GM18858 (cell line): ENCODE data around the gene ZNF681.
A peak's percentile ranks its signal among the peaks of the same experiment; 100 is the strongest.
"Not testable (repeated sequence)": the region's sequence is repeated elsewhere in the genome, so short reads cannot be mapped to it uniquely, and the experiment has no call there.

Experiments
- ATAC-seq: cut with Tn5 transposase; IDR thresholded peaks from one replicate; pipeline ENCODE4 v1.9.1; 2021; ENCODE audit not compliant: unreplicated experiment

ZNF681 gene

DNA sequence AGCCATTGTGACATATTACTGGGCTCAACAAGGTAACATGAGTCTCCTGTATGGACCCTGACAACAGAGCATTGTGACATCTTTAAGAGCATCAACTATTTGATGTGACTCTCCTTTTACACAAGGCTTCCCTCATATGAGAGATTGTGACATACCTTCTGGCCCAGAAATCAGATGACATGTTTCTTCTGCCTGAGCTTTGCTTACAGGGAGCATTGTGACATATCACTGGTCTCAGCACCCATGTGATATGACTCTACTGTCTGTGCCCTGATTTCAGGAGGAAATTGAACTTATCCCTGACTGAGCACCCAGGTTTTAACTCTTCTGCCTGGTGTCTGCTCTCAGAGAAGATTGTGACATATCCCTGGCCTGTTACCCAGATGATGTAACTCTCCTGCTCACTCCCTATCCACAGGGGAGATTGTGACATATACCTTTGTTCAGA is 15.9 kb upstream of the ZNF681 start:
- no peak for ATAC-seq

DNA sequence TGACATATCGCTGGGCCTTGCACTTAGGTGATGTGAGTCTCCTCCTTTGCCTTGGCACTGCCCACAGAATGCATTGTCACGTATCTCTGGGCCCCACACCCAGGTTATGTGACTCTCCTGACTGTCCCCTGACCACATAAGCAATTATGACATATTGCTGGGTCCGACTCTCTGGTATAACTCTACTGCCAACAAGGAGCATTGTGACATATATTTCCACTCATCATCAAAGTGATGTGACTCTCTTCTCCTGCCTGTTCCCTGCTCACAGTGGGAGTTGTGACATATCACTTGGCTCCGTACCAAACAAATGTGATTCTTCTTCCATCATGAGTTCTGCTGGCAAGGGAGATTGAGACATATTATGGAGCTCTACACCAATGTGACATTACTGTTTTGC is 15.4 kb upstream of the ZNF681 start:
- no peak for ATAC-seq

DNA sequence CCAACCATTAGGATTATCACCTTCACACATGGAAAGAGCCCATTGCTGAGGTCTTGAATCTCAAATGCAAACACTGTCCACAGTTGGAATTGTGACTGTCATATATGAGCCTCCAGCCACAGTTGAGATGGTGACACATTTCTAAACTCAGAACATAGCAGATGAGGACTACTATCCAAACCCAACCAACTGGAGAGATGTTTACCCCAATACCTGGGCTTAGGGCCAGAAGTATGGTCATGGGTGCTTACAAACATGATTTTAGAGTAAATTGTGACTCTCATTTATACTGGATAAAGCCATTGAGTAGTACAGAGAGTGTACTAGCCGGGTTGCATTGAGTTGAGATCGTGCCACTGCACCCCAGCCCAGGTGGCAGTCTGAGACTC is 14.0 kb upstream of the ZNF681 start:
- no peak for ATAC-seq

DNA sequence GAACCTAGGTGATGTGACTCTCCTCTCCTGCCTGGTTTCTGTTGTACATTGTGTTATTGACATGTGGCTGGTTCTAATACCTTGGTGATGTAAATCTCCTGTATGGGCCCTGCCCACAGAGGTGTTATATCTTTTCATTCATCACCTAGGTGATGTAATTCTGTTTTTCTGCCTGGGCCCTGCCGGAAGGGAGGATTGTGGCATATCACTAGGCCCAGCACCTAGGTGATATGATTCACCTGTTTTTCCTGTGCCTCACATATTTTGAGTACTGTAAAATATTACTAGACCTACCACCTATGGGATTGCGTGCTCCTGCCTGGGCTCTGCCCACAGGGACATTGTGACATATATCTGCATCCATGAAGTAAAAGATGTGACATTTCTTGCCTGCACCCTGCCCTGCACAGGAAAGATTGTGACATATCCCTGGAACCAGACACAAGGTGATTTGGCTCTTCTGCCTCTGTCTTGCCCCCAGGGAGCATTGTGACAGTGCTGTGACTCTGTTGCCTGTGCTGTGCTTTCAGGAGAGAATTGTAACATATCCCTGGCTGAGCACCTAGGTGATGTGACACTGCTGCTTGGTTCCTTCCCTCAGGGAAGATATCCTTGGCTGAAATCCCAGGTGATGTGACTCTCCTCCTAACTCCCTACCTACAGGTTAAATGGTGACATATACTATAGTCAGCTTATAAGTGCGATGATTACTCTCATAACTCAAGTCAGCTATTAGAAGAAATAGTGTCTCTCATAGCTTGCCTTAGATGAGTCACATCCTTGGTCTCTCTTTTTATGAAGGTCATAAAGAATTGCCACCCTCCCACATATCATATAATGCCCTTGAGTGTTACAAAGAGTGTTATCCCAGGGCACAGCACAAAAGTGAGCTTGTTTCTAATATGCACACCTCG is 13.3 kb upstream of the ZNF681 start:
- no peak for ATAC-seq

DNA sequence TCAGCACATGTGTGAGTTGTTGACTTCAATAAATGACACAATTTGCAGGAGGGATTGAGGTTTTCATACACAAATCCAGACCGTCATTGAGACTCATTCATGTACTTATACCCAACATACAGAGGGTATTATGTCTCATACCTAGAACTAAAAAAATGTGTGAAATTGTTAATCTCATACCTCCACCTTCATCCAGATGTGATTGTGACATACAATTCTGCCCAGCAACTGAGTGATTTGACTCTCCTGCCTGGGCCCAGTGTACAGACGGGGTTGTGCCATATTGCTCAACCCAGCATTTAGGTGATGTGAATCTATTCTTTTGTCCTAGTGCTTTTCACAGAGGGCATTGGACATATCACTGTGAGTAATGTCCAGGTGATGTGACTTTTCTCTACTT is 12.6 kb upstream of the ZNF681 start:
- ATAC-seq = no peak

DNA sequence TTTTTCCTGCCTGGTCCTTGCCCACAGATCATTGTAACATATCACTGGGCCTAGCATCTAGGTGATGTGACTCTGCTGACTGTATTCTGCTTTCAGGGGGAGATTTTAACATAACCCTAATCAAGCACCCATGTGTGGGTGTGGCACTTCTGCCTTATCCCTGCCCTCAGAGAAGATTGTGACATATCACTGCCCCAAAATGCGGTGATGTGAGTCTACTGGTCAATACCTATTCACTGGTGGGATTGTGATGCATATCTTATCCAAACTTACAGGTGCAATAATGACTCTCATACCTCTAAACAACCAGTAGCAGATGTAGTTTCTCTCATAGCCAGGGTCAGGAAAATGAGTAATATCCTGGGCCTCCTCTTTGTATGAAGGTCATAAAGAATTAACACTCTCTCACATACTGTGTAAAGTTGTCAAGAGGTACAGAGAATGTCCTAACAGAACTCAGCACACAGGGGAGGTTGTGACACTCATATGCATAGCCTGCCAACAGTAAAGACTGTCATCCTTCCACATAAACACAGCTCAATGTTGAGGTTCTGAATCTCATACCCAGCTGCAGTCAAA is 12.1 kb upstream of the ZNF681 start:
- ATAC-seq = no peak

DNA sequence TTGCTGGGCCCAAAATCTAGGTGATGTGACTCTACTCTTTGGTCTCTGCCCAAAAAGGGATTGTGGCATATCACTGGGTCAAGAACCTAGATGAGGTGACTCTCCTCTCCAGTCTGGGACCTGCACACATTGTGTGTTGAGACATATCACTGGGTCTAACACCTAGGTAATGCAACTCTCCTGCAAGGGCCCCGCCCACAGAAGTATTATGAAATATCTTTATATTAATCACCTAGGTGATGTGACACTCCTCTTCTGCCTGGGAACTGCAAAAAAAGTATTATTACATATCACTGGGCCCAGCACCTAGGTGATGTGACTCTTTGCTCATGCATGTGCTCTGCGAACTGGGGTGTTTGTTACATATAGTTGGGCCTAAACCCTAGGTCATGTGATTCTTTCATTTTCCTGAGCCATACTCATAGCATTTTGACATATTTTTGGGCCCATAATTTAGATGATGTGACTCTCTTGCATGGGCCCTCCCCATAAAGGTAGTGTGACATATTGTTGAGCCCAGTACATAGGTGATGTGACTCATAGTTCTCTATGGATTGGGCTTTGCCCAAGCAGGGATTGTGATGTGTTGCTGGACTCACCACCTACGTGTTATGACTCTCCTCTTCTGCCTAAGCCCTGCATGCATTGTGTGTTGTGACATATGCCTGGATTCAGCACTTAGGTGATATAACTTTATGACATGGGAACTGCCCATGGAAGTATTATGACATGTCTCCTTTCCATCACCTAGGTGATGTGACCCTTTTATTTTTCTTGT is 11.2 kb upstream of the ZNF681 start:
- ATAC-seq = no peak

DNA sequence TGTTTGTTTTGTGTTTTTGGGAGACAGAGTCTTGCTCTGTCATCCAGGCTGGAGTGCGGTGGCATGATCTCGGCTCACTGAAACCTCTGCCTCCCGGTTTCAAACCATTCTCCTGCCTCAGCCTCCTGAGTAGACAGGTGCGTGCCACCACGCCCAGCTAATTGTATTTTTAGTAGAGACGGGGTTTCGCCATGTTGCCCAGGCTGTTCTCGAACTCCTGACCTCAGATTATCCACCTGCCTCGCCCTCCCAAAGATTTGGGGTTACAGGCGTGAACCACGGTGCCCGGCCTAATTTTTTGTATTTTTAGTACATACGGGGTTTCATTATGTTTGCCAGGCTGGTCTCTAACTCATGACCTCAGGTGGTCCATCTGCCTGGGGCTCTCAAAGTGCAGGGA is 8.3 kb upstream of the ZNF681 start:
- no peak for ATAC-seq

DNA sequence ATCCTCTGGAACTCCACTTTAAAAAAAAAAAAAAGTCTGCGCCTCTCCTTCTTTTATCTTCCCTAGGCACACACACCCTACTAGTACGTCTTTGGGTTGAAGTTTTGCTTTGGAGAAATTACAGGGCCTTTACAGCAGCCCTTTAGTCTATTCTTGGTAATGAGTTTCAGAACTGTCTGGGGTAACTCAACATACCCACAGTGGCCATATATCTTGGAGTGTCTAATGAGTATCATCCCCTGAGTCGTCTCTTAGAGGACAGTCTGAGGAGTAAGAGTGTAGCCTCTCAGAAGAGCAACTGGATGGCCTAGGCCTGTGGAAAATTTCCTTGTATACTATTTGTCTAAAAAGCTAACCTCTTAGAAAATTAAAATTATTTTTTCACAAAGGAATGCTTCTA is 6.1 kb upstream of the ZNF681 start:
- ATAC-seq = no peak

DNA sequence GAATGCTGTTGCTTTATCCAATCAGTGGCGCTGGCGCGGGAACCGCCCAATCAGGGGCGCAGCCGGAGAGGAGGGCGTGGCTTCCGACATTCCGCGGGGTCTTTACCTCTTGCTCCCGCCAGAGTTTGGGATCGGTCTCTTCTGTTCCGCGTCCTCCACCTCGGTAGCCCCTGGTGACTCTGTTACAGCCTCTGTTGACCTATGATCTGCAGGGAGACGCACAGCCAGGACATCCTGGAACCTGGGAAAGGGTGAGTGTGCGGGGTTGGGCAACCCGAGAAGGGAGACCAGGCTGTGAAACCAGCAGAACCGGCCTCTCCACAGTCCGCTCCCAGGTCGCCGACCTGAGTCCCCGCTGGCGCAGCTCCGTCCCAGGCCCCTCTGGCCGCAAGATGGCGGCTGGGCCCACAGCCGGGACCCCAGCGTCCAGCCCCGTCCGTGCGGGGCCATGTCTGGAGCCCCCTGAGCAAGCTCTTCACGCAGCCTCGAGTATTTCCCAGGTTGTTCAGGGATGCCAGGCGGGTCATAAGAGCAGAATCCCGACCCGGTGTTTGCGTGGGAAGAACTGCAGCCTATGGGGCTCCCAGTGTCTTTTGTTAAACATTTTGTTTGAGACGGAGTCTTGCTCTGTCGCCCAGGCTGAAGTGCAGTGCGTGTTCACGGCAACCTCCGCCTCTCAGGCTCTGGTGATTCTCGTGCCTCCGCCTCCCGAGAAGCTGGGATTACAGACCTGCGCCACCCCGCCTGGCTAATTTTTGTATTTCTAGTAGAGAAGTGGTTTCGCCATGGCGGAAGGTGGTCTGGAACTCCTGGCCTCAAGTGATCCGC is 4.4 kb upstream of the ZNF681 start:
- peak; percentile 52 for ATAC-seq

DNA sequence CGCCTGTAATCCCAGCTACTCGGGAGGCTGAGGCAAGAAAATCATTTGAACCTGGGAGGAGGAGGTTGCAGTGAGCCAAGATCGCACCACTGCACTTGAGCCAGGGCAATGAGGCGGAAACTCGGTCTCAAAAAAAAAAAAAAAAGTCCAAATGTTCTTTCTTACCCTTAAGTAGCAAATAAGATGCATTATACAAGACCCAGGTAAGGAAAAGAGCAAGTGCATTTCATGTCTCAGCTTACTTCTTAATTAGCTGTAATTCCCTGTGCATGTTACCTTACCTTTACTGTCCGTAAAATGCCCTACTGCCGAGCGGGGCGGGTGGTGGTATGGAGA is 3.8 kb upstream of the ZNF681 start:
- ATAC-seq = no peak

DNA sequence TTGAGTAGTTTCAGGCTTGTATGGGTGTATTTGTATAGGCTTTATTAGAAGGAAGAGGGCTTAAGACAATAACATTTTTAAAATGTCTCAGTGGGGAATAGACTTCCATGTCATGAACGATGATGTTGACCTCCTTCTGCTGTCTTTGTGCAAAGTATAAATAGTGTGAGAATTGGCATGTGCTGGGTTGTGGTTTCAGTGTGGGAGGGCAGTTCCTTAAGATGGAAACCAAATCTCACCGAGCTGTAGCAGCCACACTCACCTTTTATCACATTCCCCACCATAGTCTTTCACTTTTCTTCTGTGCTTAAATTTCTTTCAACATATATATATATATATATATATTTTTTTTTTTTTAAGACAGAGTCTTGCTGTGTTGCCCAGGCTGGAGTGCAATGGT is 1.6 kb upstream of the ZNF681 start:
- not testable (repeated sequence) for ATAC-seq

DNA sequence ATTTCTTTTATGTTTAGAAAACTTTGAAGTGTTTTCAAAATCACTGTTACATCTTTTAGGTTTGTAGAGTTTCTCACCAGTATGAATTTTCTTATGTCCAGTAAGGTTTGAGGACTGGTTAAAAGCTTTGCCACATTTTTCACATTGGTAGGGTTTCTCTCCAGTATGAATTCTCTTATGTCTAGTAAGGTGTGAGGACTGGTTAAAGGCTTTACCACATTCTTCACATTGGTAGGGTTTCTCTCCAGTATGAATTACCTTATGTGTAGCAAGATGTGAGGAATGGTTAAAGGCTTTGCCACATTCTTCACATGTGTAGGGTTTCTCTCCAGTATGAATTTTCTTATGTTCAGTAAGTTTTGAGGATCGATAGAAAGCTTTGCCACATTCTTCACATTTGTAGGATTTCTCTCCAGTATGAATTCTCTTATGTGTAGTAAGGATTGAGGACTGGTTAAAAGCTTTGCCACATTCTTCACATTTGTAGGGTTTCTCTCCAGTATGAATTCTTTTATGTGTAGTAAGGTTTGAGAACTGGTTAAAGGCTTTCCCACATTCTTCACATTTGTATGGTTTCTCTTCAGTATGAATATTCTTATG is 15.0 kb downstream of the ZNF681 start:
- ATAC-seq = not testable (repeated sequence)

DNA sequence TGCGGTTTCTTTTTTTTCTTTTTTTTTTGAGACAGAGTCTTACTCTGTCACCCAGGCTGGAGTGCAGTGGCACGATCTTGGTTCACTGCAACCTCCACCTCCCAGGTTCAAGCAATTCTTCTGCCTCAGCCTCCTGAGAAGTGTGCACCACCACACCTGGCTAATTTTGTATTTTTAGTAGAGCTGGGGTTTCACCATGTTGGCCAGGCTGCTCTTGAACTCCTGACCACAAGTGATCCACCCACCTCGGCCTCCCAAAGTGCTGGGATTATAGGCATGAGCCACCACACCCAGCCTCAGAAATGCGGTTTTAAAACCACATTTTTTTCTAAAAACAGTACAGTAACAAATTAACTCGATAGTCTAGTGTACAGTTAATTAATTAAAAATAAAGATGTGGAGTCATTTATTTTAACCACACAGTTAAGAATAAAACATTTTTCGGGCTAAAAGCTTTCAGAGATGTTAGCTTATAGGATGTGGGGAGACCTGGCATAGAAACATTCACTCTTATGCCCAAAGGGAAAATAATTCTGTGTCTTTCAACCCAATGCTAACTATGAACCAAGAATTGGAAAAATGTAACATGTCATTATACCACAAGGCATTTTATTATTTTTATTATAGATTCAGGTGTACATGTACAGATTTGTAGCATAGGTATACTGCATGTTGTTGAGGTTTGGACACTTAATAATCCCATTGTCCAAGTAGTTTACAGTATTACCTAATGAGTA is 27.8 kb downstream of the ZNF681 start:
- not testable (repeated sequence) for ATAC-seq

DNA sequence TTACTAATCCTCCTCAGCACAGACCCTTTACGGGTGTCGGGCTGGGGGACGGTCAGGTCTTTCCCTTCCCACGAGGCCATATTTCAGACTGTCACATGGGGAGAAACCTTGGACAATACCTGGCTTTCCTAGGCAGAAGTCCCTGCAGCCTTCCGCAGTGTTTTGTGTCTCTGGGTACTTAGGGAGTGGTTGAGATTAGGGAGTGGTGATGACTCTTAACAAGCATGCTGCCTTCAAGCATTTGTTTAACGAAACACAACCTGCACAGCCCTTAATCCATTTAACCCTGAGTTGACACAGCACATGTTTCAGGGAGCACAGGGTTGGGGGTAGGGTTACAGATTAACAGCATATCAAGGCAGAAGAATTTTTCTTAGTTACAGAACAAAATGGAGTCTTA is 34.5 kb downstream of the ZNF681 start:
- ATAC-seq = not testable (repeated sequence)

DNA sequence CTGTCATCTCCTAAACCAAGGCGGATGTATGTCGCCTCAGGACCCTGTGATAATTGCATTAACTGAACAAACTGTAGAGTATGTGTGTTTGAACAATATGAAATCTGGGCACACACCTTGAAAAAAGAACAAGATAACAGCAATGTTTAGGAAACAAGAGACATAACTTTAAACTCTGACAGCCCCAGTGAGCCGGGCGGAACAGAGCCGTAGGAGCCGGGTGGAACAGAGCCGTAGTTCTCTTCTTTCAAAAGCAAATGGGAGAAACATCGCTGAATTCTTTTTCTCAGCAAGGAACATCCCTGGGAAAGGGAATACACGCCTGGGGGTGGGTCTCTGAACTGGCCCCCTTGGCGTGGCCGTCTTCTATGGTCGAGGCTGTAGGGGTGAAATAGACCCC is 39.9 kb downstream of the ZNF681 start:
- no peak for ATAC-seq

DNA sequence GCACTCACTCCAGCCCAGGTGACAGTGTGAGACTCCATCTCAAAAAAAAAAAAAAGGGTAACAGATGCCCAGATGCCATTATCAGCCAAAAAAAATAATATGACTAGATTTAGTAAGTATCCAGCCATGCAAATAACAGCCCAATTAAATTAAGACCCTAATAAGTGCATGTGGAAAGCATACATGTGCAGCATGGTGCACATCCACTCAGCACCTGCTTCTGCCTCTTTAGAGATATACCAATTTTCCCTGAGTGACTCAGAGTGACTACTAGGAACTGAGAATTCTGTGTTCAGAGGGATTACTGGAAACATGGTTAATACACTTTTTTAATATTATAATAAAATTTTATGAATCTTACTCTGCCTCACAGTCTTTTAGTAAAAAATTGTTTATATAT is 41.9 kb downstream of the ZNF681 start:
- ATAC-seq = no peak

DNA sequence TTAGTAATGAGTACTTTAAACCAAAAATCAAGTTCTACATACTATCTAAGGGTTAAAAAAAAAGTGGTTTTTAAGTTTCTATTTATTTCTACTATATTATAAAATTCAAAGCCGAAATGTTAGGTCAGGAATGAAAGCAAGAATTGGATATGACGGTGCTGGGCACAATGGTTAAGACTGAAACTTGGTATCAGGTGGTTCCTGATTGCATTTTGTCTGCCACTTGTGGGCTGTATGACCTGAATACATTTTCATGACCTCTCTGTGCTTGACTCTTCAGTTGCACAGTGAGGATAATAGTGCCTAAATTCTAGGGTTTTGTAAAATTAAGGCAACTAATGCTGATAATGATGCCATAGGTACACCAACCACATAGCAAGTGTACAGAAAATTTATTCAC is 49.3 kb downstream of the ZNF681 start:
- no peak for ATAC-seq

DNA sequence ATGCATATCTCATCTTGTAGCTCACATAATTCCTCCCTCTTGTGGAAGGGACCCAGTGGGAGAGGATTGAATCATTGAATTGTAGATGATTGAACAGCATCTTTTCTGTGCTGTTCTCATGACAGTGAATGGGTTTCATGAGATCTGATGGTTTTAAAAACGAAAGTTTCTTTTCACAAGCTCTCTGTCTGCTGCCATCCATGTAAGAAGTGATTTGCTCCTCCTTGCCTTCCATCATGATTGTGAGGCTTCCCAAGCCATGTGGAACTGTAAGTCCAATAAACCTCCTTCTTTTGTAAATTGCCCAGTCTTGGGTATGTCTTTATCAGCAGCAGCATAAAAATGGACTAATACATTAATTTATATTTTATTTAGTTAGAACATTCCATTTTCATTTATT is 52.0 kb downstream of the ZNF681 start:
- ATAC-seq = no peak

DNA sequence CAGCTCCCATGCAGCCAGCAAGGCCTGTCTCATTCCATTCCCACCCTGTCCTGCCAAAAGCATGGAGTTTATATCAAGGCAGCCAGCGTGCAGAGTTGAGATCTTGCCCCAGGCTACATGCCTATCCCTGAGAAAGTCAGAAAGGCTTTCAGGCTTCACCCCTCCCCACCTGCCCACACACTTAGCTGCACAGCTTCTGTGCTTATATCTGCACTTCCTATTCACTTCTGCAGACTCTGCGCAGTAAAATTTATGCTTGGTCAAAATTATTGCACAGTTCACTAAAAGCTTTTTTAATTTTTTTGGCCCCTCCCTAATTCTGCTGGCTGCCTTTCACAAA is 59.2 kb downstream of the ZNF681 start:
- ATAC-seq = no peak
